Spleen (tissue), 7 donors: ENCODE data around the gene MAGI3.

Experiments
- CTCF ChIP-seq, 11 experiments: fragments of 200-600 bp in 7 of 11; fragments of 450-650 bp in 4 of 11; sonication (generic) in 4 of 11; IDR thresholded peaks in 8 of 11; conservative IDR thresholded peaks in 3 of 11; 1 replicate in 7 of 11; 2 replicates in 4 of 11; pipeline versions ENCODE4 v1.4.0 to v1.8.0; 2016 to 2021; ENCODE audit warnings: antibody characterized with exemption in 11 of 11, inconsistent platforms in 4 of 11, mild to moderate bottlenecking in 1 of 11
- POLR2AphosphoS5 ChIP-seq, 3 donors: sonication (generic); formaldehyde crosslinking; IDR thresholded peaks; one replicate each; pipeline ENCODE4 v1.5.1; 2017; ENCODE audit warnings: antibody characterized with exemption in 3 of 3
- donor health status: DM: no; HTN: no; CAD: no; lungs with moderate emphysema.
- donor health status: DM: no; HTN: no; CAD: no.
- donor health status: DM: no; HTN: no; CAD: no.

DNA sequence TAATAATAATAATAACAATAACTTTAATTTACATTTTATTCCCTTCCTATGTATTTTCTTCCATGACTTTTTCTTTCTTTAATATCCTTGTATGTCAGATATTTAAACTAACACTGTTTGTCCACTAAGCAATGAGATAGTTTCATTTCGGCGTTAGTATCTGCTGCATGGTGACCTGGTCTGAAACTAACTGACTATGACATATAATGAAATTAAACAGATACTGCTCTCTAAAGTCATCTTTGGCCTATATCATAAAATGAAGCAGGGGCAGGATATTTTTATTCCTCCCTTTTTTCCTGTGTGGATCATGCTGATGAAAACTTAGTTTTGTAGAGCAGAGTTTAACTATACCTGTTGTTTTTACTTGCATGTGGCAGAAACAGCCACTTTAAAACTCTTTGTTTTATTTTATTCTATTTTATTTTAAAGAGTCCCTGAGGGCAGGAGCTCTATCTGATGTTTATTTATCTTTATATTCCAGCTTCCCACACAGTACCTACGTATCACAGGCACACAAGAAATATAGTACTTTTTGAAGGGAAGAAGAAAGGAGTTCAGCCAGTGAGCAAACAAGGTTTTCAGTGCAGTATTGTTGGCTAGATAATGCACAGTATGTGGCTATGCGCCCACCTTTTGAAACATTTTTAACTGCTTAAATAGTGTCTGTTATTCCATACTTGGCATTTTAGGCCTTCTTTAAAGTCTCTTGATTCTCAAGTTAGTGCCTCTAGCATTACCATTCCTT, 203.4 kb downstream of the MAGI3 start:
- TF ChIP-seq POLR2AphosphoS5 (IDR thresholded peaks at IDR 0.05) = no peak
- no peak for TF ChIP-seq CTCF (IDR thresholded peaks at IDR 0.05 in 8 of 11, conservative IDR thresholded peaks at IDR 0.05 in 3 of 11)
